SU-DHL-6 (cell line): ENCODE results near the gene RNF8.
"Not testable (repeated sequence)": the region's sequence is repeated elsewhere in the genome, so short reads cannot be mapped to it uniquely, and the experiment has no call there.

ENCODE experiments used
- EZH2phosphoT487 ChIP-seq: fragments of 200-600 bp; sonication (generic), shearing (Covaris generic); conservative IDR thresholded peaks from 2 replicates; pipeline ENCODE4 v1.6.1; 2018; ENCODE audit warnings: mild to moderate bottlenecking, antibody characterized with exemption, low read length, moderate library complexity, mixed read lengths
- TF ChIP-seq, protein P1 (sequence below): fragments of 200-600 bp; sonication (generic); IDR thresholded peaks from one replicate; pipeline ENCODE4 v1.5.1; 2017; ENCODE audit warnings: antibody characterized with exemption, mild to moderate bottlenecking, low read length, moderate library complexity; ENCODE audit not compliant: insufficient read depth, poor library complexity, severe bottlenecking

DNA sequence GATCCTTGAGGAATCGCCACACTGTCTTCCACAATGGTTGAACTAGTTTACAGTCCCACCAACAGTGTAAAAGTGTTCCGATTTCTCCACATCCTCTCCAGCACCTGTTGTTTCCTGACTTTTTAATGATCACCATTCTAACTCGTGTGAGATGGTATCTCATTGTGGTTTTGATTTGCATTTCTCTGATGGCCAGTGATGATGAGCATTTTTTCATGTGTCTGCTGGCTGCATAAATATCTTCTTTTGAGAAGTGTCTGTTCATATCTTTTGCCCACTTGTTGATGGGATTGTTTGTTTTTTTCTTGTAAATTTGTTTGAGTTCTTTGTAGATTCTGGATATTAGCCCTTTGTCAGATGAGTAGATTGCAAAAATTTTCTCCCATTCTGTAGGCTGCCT is 8.0 kb upstream of the RNF8 start:
- TF ChIP-seq, protein P1, sequence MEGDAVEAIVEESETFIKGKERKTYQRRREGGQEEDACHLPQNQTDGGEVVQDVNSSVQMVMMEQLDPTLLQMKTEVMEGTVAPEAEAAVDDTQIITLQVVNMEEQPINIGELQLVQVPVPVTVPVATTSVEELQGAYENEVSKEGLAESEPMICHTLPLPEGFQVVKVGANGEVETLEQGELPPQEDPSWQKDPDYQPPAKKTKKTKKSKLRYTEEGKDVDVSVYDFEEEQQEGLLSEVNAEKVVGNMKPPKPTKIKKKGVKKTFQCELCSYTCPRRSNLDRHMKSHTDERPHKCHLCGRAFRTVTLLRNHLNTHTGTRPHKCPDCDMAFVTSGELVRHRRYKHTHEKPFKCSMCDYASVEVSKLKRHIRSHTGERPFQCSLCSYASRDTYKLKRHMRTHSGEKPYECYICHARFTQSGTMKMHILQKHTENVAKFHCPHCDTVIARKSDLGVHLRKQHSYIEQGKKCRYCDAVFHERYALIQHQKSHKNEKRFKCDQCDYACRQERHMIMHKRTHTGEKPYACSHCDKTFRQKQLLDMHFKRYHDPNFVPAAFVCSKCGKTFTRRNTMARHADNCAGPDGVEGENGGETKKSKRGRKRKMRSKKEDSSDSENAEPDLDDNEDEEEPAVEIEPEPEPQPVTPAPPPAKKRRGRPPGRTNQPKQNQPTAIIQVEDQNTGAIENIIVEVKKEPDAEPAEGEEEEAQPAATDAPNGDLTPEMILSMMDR: not testable (repeated sequence)
- TF ChIP-seq EZH2phosphoT487: not testable (repeated sequence)
